Stimulated activated CD4-positive, alpha-beta T cell treated with anti-CD3 and anti-CD28 coated beads, Interleukin-1b, Interleukin-23, amount 100 ng/mL, for 24 hours (primary cell): ENCODE measurements around the gene CTNNA3.
"Not testable (repeated sequence)": the region's sequence is repeated elsewhere in the genome, so short reads cannot be mapped to it uniquely, and the experiment has no call there.

ENCODE experiments used
- DNase-seq, 4 experiments: peaks; one replicate each; pipeline ENCODE4 v3.0.0-alpha.2; 2020; ENCODE audit warnings: low read depth in 4 of 4, low spot score in 1 of 4

Gene CTNNA3

DNA sequence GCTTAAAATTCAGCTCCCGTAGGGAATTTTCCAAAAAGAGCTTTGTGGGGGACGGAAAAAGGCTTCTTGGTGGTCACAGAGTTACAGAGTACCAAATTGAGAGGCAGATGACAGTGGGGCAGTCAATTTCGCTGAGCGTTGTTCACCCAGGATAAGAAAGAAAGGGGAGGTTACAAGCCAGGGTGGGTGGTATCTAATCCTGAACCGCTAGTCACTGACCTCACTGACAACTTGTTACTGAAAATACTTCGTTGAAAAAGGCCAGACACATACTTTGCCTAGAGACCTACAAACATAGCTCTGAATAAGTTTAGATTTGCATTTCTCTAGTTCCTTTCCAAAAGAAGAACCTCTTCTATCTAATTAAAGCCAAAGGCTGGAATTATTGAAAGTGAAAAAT is at the start of gene CTNNA3:
Gene CTNNA3, minus strand, starts transcription at position 167 of the 400 bp plus-strand sequence.
- no peak for DNase-seq

- no peak for DNase-seq
These were observed 39.4 kb upstream of the CTNNA3 start for GRCh38 chr10:67735430-67735829.

GRCh38 chr10:67733511-67733910 is 37.5 kb upstream of the CTNNA3 start:
- DNase-seq: no peak

DNA sequence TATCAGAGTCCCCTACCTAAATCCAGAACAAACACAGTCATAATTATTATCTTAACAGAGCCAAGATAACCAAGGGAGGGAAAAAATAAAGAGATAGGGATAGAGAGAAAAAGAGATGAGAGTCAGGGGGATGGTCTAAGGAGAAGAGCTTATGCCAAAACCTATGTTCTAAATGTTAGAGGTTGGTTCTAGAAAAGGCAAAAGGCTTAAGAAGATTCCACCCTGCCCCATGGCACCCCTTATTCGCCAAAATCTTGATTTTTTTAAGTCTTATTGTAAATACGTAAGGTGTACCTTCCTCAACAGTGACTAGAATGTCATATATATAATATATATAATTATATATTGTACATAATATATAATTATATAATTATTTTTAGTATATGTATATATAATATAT is 29.6 kb upstream of the CTNNA3 start:
- DNase-seq: no peak

DNA sequence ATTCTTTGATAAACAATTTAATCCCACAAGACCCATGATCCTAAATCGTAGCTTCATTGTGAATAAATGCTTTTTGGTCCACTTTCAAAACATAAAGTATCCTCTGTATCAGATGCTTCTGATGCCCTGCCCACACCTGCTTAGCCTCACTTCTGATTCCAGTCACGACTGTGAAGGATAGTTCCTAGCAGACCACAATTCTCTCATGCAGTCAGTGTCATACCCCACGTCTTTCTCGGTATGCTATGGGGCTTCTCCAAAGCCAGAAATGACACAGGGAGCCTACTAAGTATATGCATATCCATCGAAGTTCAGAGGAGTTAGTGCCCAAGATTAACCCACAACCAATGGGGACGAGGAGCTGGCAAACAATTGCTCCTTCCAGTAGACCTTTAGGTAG is 27.6 kb upstream of the CTNNA3 start:
- DNase-seq: no peak

DNA sequence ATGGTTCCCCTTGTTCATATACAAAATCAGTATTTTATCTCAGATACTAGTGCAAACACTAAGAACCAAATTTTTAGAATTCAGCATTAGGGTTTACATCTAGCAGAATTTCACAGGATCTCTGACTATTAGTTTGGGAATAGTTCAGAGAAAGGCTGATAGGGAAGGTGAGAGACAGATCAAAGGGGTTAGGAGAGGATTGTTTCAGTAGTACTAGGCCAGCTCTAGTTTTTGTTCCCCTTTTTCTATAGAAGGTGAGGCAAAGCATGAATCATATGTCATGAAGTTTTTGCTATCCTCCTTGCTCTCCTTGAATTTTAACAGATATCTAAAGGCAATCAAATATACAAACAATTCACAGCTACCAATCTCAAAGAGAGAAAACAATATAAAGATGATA is 26.1 kb upstream of the CTNNA3 start:
- no peak for DNase-seq

DNA sequence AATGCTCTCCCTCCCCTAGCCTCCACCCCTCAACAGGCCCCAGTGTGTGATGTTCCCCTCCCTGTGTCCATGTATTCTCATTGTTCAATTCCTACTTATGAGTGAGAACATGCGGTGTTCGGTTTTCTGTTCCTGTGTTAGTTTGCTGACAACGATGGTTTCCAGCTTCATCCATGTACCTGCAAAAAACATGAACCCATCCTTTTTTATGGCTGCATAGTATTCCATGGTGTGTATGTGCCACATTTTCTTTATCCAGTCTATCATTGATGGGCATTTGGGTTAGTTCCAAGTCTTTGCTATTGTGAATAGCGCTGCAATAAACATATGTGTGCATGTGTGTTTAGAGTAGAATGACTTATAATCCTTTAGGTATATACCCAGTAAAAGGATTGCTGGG is 20.5 kb upstream of the CTNNA3 start:
- not testable (repeated sequence) for DNase-seq

DNA sequence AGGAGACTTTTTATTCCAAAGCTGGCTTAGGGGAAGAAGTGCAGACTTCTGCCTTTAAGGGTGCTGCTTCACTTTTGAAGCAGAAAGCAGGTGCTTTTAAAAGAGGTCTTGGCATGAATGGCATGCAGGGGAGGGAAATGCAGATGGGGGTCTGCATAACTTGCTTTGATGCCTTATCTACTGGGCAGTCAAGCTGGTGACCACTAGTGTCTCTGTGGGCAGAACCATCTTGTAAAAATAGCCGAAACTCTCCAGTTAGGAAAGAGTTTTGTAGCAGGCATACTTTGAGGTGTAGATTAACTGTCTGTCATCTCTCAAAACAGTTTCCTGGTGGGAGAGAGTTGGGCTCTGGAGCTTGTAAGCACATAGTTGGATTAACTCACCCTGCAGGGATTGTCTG is 9.9 kb upstream of the CTNNA3 start:
- no peak for DNase-seq

DNA sequence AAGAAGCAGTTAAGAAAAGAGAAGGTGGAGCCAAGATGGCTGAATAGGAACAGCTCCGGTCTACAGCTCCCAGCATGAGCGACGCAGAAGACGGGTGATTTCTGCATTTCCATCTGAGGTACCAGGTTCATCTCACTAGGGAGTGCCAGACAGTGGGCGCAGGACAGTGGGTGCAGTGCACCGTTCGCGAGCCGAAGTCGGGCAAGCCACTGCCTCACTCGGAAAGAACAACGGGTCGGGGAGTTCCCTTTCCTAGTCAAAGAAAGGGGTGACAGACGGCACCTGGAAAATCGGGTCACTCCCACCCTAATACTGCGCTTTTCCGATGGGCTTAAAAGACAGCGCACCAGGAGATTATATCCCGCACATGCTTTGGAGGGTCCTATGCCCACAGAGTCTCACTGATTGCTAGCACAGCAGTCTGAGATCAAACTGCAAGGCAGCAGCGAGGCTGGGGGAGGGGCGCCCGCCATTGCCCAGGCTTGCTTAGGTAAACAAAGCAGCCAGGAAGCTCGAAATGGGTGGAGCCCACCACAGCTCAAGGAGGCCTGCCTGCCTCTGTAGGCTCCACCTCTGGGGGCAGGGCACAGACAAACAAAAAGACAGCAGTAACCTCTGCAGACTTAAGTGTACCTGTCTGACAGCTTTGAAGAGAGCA is 3.7 kb upstream of the CTNNA3 start:
- not testable (repeated sequence) for DNase-seq

- DNase-seq: no peak
These were observed 2.2 kb upstream of the CTNNA3 start for GRCh38 chr10:67698164-67698563.

- DNase-seq: peak in 1 of 4 experiments; percentile 3
These were observed 1.7 kb upstream of the CTNNA3 start for GRCh38 chr10:67697724-67698131.

- DNase-seq: no peak
These were observed 684 bp upstream of the CTNNA3 start for GRCh38 chr10:67696679-67697078.

- DNase-seq: no peak
These were observed 440 bp downstream of the CTNNA3 start for GRCh38 chr10:67695555-67695954.

DNA sequence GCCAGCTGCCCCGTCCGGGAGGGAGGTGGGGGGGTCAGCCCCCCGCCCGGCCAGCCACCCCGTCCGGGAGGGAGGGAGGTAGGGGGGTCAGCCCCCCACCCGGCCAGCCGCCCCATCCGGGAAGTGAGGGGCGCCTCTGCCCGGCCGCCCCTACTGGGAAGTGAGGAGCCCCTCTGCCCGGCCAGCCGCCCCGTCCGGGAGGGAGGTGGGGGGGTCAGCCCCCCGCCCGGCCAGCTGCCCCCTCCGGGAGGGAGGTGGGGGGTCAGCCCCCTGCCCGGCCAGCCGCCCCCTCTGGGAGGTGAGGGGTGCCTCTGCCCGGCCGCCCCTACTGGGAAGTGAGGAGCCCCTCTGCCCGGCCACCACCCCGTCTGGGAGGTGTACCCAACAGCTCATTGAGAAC is 4.1 kb downstream of the CTNNA3 start:
- DNase-seq: not testable (repeated sequence)

DNA sequence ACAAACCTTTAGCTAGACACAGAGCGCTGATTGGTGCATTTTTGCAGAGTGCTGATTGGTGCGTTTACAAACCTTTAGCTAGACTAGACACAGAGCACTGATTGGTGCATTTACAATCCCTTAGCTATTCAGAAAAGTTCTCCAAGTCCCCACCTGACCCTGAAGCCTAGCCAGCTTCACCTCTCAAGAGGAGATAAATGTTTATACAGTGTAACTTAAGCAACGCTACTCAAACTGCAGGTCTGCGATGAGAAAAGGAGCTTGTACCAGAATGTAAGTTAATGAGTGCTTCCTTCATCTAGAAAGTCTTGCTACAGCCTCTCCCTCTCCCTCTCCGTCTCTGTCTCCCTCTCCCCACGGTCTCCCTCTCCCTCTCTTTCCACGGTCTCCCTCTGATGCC is 5.5 kb downstream of the CTNNA3 start:
- not testable (repeated sequence) for DNase-seq

DNA sequence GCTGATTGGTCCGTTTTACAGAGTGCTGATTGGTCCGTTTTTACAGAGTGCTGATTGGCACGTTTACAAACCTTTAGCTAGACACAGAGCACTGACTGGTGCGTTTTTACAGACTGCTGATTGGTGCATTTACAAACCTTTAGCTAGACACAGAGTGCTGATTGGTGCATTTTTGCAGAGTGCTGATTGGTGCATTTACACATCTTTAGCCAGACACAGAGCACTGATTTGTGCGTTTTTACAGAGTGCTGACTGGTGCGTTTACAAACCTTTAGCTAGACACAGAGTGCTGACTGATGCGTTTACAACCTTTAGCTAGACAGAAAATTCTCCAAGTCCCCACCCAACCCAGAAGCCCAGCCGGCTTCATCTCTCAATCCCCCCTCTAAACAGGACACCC is 11.9 kb downstream of the CTNNA3 start:
- not testable (repeated sequence) for DNase-seq

DNA sequence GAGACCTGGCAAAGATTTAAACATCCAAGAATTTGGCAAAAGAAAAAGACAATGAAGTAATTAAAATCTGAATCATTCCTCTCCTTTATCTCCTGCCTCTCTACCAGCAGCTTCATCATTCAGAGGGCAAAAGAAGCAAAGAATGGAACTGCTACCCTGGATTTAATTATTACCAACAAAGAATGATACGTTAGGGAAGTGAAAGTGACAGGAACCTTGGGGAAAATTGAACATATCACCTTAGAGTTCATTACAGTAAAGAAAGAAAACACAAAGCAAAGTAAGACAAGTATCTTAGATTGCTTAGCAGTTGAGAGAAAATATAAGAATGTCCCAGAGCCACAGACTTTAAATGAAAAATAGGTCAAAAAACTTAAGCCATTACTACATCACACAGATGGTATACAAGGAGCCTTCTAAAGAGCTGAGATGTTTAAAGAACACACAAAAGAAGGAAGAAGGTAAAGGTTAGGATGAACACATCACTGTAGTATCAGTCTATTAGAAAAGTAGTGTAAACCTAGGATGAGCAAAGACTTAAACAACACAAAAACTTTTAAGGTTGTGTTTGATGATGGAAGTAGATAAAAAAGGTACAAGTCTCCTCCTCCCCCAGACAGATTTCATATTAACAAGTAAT is 17.5 kb downstream of the CTNNA3 start:
- no peak for DNase-seq

DNA sequence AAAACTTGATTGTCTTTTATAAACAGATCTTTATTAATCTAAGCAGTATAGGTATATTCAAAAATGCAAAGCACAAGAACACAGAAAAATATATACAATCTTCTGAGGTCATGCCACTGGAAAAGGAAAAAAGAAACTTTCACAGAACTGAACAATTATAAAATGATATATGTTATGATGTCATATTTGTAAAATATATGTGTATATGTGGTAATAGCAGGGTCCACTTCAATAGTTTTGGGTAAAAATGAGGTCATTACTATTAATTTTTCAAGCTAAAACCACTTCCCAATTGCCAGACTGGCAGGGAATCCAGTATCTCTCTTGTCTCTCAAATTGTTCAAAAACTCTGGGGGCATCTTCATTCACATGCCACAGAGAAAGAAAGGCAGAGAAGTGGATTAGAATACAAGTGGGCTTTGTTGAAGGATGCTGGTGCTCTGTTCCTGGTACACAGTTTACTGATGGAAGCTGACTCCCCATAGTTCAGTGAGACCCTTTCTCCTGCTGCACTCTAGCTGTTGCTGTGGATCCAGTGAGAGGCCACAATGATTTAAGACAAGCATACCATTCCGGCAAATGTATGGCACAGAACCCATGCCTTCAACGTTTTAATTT is 19.7 kb downstream of the CTNNA3 start:
- DNase-seq: no peak

GRCh38 chr10:67670401-67670800 is 25.6 kb downstream of the CTNNA3 start:
- no peak for DNase-seq

GRCh38 chr10:67669978-67670377 is 26.0 kb downstream of the CTNNA3 start:
- no peak for DNase-seq

- DNase-seq: no peak
These were observed 27.5 kb downstream of the CTNNA3 start for GRCh38 chr10:67668448-67668847.

- DNase-seq: no peak
These were observed 29.0 kb downstream of the CTNNA3 start for GRCh38 chr10:67667035-67667425.
